Glomerular endothelial cell (primary cell): Measurements from ENCODE around the gene IL36G. TPM values are rescaled to one million over a fixed set of nuclear protein-coding genes. Genes with fewer than 3 reads are reported as not detected.

Experiments used
- DNase-seq: peaks from one replicate; pipeline ENCODE4 v3.0.0-alpha.2; 2011; ENCODE audit warnings: low read depth, low spot score; ENCODE audit errors: extremely low read depth
- total RNA-seq: library from RNA; depleted of rRNA; stranded (reverse); fragments of >200 nt; gene quantifications from 2 replicates; pipeline ENCODE4 v1.2.3, GENCODE V29; 2015

Gene IL36G
- total RNA-seq, 1 donor from 2014 or later: not detected

DNA sequence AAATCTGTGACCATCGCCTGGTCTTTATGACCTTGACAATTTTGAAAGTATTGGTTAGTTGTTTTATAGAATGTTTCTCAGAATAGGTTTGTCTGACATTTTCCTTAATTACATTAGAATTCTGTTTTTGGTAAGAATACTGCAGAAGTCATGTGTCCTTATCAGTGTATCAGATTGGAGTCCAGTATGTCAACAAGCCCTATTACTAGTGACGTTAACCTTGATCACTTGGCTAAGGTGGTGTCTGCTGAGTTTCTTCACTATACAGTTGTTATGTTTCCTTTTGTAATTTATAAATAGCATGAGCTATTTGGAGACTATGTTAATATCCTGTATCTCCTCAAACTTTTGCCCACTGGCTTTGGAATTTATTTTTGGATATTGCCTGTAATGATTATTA lies 10.8 kb upstream of the IL36G start:
- DNase-seq: no peak

DNA sequence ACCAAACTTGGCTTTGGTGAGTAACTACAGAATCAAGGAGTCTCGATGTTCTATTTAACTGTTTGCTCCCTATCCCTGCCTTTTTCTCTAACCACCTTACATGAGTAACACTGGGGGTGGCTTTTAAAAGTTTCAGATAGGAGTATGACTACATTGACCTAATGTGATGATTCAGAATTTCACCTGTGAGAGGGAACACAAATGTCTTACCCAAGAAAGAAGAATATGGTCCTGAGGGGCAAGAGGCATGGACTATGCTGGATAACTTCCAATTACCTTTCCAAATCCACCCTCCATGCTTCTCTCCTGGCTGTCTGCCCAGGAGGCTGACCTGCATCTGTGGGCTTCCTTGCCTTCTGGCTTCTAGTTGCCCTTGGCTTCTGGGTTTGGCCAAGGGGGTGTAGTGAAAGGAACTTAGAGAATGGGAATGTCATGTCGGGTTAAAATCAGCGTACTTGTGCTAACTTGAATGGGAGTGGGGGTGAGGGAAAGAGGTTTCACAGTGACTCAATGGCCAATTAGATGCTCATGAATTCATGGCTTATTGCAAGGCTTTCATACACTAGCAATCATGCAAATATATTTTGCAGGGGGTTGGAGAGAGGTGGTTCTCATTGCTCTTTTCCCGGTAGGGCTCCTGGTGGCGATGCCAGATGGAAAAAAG lies 5.3 kb upstream of the IL36G start:
- no peak for DNase-seq

DNA sequence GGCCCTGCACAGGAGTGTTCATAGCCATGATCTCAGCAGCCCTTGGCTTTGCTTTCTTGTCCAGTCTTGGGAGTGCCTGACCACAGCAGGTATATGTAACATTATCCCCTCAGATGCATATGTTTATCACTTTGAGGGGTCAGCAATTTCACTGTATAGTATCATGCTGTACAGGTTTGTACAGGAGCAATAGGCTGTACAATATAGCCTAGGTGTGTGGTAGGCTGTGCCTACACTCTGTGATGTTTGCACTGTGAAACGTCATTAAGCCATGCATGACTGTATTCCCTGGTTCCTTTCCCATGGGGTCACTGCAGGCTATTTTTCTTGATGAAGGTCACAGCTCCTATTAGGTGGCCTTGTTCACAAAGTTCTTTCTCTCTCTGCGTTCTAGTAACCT lies 4.7 kb upstream of the IL36G start:
- no peak for DNase-seq

DNA sequence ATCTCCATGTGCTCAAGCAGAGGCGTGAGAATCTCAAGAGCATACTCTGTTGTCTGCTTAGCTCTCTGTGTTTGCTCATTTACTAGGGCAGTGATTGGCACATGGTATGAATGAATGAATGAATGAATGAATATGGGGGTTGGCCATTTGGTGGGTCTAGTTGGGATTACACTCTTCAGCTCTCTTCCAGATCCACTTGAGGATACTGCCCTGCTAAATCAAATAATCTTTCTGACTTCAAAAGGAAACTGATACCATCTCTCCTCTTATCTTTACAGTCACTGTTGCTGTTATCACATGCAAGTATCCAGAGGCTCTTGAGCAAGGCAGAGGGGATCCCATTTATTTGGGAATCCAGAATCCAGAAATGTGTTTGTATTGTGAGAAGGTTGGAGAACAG lies 1.9 kb downstream of the IL36G start:
- DNase-seq: no peak

DNA sequence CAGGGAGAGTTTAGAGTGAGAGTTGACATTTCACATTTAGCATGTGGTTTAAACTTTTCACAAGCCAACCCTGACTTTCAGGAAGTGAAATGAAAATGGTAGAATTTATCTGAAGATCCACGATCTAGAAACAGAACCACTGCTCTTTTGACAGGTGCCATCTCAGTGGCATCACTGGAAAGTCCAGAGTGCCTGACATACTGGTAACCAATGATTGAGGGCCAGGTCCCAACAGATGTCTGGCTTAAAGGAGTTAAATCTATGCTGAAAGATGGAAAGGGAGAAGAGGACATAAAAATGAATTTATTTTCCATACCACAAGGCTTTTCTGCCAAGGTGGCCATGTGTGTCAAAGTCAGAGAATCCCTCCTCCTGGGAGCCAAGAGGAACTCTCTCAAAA lies 2.7 kb downstream of the IL36G start:
- no peak for DNase-seq

DNA sequence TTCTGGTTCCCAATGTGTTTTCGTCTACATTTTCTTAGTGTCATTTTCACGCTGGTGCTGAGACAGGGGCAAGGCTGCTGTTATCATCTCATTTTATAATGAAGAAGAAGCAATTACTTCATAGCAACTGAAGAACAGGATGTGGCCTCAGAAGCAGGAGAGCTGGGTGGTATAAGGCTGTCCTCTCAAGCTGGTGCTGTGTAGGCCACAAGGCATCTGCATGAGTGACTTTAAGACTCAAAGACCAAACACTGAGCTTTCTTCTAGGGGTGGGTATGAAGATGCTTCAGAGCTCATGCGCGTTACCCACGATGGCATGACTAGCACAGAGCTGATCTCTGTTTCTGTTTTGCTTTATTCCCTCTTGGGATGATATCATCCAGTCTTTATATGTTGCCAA lies 7.3 kb downstream of the IL36G start:
- DNase-seq: no peak

DNA sequence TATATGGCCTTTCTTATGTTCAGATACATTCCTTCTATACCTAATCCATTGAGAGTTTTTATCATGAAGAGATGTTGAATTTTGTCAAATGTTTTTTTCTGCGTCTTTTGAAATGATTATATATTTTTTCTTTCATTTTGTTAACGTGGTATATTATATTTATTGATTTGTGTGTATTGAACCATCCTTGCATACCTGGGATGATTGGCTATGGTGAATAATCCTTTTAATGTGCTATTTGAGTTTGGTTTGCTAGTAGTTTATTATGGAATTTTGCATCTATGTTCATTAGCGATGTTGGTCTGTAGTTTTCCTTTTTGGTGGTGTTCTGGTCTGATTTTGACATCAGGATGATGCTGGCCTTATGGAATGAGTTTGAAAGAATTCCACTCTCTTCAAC lies 11.8 kb downstream of the IL36G start:
- DNase-seq: no peak

DNA sequence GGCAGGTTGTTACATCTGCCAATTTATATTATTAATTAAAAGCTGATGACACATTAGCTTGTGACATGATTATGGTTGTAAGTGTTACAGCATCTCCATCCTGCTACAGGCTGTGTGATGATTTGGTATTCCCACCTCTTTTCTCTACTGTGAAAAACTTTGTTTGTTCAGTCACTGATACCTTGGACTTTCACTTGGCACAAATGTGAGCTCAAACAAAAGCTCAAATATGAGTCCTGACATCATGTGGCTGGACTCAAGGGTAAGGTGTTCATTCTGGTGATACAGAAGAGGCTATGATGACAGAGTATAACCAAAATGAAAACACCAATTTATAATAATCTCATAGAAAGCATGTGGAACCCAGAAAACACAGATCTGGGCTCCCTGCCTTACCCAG lies 16.0 kb downstream of the IL36G start:
- DNase-seq: no peak

DNA sequence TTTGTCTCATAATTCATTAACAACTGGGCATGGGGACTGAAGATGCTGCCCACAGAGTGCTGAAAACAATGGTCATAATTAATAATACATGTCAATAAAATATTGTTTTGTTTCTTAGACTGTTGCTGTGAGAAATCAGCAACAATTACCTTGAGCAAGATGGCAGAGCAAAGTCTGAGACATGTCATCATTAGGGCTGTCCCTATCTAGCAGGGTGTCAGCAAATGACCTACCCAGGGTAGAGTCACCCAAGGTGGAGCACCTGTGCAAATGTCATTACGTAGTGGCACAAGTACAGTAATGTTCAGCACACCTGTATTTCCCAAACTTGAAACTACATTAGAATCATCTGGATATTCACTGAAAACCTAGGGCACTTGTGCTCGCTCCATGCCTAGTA lies 16.8 kb downstream of the IL36G start:
- DNase-seq: no peak

DNA sequence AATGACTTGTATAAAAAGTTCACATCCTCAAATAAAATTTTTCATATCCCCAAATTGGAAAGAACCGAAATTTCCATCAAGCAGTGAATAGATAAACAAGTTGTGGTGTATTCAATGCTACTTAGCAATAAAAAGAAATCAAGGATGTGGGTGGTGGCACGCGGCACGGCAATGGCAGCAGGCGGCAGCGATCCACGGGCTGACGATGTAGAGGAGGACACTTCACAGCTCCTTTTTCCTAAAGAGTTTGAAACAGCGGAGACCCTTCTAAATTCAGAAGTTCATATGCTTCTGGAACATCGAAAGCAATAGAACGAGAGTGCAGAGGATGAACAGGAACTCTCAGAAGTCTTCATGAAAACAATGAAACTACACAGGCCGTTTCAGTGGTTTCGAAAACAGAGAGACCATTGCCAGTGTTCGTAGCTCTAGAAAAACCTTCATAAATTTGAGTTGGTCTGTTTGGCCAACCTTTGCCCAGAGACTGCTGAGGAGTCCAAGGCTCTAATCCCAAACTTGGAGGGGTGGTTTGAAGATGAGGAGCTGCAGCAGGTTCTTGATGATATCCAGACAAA lies 17.6 kb downstream of the IL36G start:
- DNase-seq: no peak

DNA sequence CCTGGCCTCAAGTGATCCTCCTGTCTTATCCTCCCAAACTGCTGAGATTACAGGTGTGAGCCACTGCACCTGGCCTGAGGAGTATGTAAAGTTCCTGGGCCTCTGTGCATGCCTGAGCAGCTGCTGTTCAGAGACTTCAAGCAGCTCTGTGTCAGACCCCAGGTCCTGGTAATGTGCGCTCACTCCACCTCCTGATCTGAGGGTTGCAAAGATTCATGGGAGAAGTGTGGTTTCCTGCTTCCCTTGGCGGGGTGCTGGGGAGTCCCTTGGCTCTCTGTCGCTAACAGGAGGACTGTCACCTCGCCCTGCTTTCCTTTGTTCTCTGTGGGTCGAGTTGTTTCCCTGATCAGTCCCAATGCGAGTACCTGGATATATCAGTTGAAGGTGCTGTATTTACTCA lies 18.8 kb downstream of the IL36G start:
- no peak for DNase-seq

DNA sequence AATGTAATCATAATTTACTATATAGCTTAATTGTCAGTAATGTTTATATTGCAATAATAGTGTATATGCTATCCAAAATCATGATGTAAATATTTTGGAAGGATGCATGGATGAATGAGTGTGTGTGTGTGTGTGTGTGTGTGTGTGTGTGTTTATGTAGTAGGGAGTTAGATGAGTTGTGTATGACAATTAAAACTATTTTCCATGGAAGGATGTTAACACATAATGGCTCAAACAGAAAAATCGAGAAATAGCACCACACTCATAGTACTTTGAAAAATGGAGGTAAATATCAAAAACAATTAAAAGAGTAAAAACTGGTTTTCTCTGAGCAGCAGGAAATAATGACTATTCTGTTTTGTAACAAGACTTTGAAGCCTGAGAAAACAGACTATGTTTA lies 19.3 kb downstream of the IL36G start:
- DNase-seq: no peak

DNA sequence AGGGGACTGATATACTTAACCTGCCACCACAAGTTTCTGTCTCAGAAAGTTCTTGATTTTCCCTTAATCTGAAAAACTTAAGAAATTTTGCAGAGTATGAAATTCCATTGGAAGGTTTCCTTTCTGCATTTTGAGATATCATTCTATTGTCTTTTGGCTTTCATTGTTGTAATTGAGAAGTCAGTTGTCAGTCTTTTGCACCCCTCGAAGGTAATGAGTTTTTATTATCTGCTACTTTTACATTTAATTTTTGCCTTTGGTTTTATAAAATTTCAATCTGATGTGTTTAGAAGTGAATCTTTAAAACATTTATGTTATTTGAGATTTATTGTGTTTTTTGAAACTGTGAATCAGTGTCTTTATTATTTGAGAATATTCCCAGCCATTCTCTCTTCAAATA lies 22.6 kb downstream of the IL36G start:
- DNase-seq: no peak

DNA sequence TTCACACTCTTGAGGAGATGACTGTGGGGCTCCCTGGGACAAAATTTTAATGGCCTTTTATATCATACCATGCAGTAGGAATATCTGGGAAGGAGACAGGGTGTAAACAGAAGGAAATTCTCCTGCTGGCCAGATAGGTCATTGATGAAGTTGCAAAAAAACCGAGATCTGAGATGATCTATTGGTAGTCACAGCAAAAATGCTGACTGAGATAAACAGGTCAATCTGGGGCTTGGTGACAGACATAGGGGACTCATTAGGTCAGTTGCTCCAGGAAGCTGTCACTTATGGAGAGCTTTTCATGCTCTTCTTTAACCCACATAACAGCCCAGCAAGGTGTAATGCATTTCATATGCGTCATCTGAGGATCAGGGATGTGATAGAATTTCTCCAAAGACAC lies 24.9 kb downstream of the IL36G start:
- no peak for DNase-seq

DNA sequence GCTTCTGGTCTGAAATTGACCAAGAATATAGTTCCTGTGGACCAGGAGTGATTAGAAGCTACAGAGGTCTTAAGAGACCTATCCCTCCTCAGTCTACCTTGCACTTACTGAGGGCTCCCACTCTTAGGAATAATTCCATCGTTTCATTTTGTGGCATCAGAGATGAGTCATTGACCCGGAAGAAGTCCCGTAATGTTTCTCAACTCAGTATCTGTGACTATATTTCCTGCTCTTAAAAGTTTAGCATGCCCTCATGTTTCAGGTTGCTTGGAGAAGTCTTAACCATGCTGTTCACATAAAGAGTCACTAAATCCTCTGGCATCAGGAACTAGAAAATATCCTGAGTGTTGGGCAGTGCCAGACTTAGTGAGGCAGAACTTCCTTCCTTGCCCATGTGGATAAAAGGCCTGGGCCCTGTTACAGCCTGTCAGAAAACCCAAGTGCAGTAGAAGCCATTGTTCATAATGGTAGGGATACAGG lies 27.3 kb downstream of the IL36G start, which contains the start of gene IL36A:
IL36A (plus strand) TSS at position 430 of the 480 bp plus-strand sequence. CDS start 413 bp downstream, outside the sequence.
- no peak for DNase-seq

DNA sequence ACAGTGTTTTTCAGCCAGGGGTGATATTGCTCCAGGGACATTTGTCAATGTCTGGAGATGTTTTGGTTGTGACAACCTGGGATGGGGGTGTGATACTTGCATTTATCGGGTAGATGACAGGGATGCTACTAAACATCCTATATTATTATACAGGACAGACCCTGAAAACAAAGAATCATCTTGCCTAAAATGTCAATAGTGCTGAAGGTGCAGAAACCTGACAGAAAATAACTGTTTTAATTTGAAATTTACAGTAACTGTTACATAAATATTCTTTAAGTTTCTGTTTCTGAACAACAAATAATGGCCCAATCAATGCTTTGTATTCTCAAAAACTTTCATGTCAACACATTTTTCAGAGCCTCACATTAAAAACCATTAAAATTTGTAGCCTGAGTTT lies 29.4 kb downstream of the IL36G start:
- no peak for DNase-seq

DNA sequence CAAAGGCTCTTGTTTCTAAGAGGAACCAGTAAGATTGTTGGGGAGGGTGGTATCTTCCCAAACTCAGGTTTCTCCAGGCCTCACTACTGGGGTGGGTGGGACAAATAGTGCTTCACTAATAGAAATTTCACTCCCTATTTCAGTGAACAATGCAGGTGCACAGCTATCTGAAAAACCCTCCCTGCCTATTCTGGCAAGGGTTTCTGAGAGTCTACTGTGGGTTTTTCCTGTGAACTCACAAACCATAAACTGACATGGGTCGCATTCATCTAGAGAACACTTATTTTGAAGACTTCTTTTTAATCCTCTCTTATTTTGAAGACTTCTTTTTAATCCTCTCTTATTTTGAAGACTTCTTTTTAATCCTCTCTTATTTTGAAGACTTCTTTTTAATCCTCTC lies 31.8 kb downstream of the IL36G start:
- DNase-seq: no peak

DNA sequence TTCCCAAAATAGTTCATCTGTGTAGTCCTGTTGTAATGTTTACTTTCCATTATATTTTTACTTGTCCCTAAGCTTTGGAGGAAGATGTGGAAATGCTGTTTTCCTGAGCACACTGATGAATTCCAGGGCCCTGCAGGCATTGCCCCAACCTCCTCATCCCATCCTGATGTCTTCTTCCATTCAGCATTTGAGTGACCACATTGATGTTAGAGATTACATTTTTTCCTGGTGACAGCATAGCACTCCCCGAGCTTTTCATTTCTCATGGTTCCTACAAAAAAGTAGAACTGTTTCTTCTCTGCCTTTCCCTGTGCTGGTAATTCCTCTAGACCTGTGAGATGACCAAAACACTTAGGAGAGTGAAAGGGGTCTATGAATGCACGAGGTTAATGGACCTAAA lies 32.3 kb downstream of the IL36G start:
- no peak for DNase-seq

DNA sequence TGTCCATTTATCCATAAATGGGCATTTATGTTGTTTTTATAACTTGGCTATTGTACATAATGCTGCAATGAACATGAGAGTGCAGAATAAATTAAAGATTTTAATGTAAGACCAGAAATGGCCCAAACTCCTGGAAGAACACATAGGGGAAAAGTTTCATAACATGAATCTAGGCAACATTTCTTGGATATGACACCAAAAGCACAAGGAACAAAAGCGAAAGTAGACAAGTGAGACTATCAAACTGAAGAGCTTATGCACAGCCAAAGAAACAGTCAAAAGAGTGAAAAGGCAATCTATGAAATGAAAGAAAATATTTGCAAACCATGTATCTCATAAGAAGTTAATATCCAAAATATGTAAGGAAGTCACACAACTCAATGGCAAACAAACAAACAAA lies 33.3 kb downstream of the IL36G start:
- no peak for DNase-seq

DNA sequence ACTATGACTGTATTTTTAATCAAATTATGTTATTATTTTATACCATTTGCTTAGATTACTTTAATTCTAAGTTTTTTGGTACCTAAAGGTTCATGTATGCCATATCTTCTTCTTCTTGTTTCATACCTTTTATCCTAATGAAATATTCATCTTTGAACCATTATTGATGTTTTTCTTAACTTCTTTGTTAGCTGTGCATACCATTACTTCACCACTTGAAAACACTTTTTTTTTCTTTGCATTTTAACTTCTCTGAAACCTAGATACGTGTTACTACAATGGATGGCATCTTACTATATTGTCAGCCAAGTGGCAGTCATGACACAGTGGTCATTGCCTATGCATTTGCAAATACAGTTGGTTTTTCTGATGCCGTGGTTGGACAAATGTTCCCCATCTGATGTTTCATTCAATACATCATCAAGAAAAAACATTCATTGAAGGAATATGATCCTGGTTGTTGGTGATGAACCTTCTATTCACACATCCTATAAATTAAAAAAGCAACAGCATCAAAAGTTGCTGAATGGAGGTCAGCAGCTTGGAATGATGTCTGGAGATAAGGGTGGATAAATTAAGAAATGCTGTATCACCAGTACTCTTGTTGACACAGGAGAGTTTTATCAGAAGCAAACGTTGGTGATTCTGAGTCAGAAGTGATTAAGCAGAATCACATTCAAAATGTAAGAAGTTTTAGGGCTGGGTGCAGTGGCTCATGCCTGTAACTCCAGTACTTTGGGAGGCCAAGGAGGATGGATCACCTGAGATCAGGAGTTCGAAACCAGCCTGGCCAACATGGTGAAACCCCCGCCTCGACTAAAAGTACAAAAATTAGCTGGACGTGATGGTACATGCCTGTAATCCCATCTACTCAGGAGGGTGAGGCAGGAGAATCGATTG lies 34.9 kb downstream of the IL36G start:
- DNase-seq: no peak

DNA sequence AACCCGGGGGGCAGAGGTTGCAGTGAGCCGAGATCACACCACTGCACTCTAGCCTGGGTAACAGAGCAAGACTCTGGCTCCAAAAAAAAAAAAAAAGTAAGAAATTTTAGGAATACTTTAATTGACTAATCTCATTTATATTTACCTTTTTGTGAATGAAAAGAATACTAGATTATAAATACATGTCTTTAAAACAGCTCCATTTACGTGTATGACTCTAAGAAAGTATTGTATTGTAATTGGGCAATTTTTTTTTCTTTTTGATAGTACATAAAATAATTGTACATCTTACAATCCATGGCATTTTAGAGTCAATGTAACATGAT lies 35.5 kb downstream of the IL36G start:
- DNase-seq: no peak

DNA sequence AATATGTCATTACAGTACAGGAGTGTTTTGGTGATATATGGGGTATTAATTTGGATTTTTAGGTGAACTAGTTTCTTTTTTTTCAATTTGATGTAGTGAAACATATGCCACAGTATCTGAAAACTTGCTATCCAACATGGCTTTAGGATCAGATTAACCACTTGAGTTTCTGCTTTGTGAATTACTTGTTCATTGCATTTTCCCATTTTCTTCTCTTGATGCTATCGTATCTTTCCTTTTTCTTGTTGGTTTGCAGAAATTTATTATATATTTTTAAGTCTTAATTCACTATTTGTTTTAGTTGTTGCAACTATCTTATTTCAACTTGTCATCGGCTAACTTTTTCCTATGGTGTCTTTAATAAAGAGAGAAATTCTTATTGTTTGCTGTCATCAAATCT lies 36.3 kb downstream of the IL36G start:
- no peak for DNase-seq
